ENCODE data around the gene SPOCK2. TPM values are rescaled to one million over a fixed set of nuclear protein-coding genes. Genes with fewer than 3 reads are reported as not detected.

Gene SPOCK2
- total RNA-seq, 1 experiment from 2014 or later: 1.8 TPM

GRCh38 chr10:72062832-72063702, 25.3 kb downstream of the SPOCK2 start:
- H3K4ac ChIP-seq (ENCODE audit: low read depth, low read length): no peak overlapping the region
- H3K23me2 ChIP-seq (ENCODE audit: insufficient read length, low read depth, low read length, poor library complexity, severe bottlenecking): no peaks in the 10 kb centered on the region

More at GRCh38 chr10:72062832-72063702, 25.3 kb downstream of the SPOCK2 start:
- H3K4me1 ChIP-seq (ENCODE audit: insufficient read depth, low read length): no peaks in the 10 kb centered on the region
- H2BK20ac ChIP-seq (ENCODE audit: low read depth, low read length, poor library complexity, severe bottlenecking): no peak overlapping the region
- H3K23ac ChIP-seq (ENCODE audit: insufficient read length, low read depth, low read length): no peak overlapping the region
- no peak overlapping the region for H4K5ac ChIP-seq (ENCODE audit: insufficient read length, low read depth, low read length)
- TF ChIP-seq CTCF (conservative IDR thresholded peaks at IDR 0.05): no peak
- no peak overlapping the region for H2BK15ac ChIP-seq (ENCODE audit: low read depth, low read length)
- H3T11ph ChIP-seq (ENCODE audit: low read length): no peak overlapping the region
- H3K9me3 ChIP-seq (ENCODE audit: control insufficient read depth, low read depth, low read length): no peaks in the 10 kb centered on the region
- H3K79me1 ChIP-seq (ENCODE audit: insufficient read depth, low read depth, low read length, poor library complexity, severe bottlenecking): no peaks in the 10 kb centered on the region
- no peak overlapping the region; a peak in 1 of 7 replicates for H3K27ac Mint-ChIP-seq
- H4K91ac ChIP-seq (ENCODE audit: insufficient read length, low read depth, low read length): no peak overlapping the region
- no peak overlapping the region for H2BK120ac ChIP-seq (ENCODE audit: low read depth, low read length, poor library complexity, severe bottlenecking)
- no peak overlapping the region for H2AK5ac ChIP-seq (ENCODE audit: insufficient read length, low read length)
- no peaks in the 10 kb centered on the region for H3K36me3 Mint-ChIP-seq (ENCODE audit: insufficient read depth in 1 of 3, low read depth in 3 of 3)
- WGBS (ENCODE audit: extremely low coverage, insufficient read length, low lambda C conversion rate): no CpG with 5 or more reads among the region's 29 CpGs
- H3K79me2 ChIP-seq (ENCODE audit: insufficient read depth, low read length): no peaks in the 10 kb centered on the region
- H3K4me1 Mint-ChIP-seq: peaks cover 14 to 24% of the 10 kb centered on the region in 2 experiments
- H3K27me3 ChIP-seq (ENCODE audit: insufficient read depth, low read length): no peaks in the 10 kb centered on the region
- no peaks in the 10 kb centered on the region for H4K20me1 ChIP-seq (ENCODE audit: control insufficient read depth, insufficient read depth, insufficient read length)
- H3K18ac ChIP-seq (ENCODE audit: insufficient read length, low read depth, low read length): no peak overlapping the region
- H2BK5ac ChIP-seq (ENCODE audit: insufficient read length, low read length): no peak overlapping the region
- DNase-seq: no peak
- no peak overlapping the region for H3K9ac ChIP-seq (ENCODE audit: extremely low read depth, insufficient read length, low read length)
- H3K27ac ChIP-seq (ENCODE audit: insufficient read length, low read depth, low read length): no peak overlapping the region
- H4K8ac ChIP-seq (replicated peaks; ENCODE audit: insufficient read length, low read depth, low read length): no peak overlapping the region
- H3K4me3 Mint-ChIP-seq: no peak overlapping the region
- no peak overlapping the region for H3K56ac ChIP-seq (ENCODE audit: insufficient read length, low read depth, low read length)
- H3K4me2 ChIP-seq (ENCODE audit: insufficient read depth, insufficient read length, low read length): no peak overlapping the region
- no peaks in the 10 kb centered on the region for H3K9me3 Mint-ChIP-seq
- H2BK12ac ChIP-seq (ENCODE audit: insufficient read length, low read depth, low read length): no peak overlapping the region
- H2AFZ ChIP-seq (ENCODE audit: low read length): no peak overlapping the region
- H3K14ac ChIP-seq (ENCODE audit: insufficient read depth, low read length): no peak overlapping the region
- peaks cover 4% of the 10 kb centered on the region for H3K27me3 Mint-ChIP-seq (ENCODE audit: low read depth)
